ENCODE measurements around the gene MT1B.

Gene MT1B

DNA sequence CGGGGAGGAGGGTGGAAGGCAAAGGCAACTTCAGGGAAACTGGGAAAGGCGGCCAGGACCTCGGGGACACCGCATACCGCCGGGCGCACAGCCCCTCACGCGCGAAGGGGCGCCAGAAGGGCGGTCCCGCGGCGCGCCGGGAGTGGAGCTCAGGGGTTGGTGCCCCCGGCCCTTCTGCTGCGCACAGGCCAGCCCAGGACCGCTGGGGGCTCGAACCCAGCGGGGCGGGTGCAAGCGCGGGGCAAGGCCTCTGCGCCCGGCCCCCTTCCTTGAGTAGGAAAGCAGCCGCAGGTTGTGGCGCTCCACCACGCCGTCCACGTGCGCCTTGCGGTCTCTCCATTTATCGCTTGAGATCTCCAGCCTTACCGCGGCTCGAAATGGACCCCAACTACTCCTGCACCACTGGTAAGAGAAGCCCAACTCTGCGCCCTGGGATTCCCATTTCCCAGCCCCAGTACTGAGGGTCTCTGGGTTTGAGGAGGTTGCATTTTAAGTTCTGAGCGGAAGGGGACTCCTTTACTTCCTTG is 16.2 kb upstream of the MT1B start:
- peaks cover 98% of the 10 kb centered on the region for H3K27me3 ChIP-seq (ENCODE audit: insufficient read depth, low read length)
- H3K4me1 ChIP-seq (ENCODE audit: insufficient read depth, low read length), result peaks cover 8% of the 10 kb centered on the region
- H3K4me3 ChIP-seq (ENCODE audit: low read length), result no peak overlapping the region

GRCh38 chr16:56636616-56637413 is 14.9 kb upstream of the MT1B start:
- Histone ChIP-seq H2AFZ (ENCODE audit: low read depth, low read length) (no peak overlapping the region), H3K9me3 (ENCODE audit: low read length) (no peaks in the 10 kb centered on the region), H3K27me3 (ENCODE audit: insufficient read depth, low read length) (peaks cover 98% of the 10 kb centered on the region)

More for the DNA sequence above, 16.2 kb upstream of the MT1B start:
- Histone ChIP-seq H2AFZ (ENCODE audit: low read depth, low read length) (no peak overlapping the region), H3K36me3 (ENCODE audit: insufficient read depth, low read length) (no peaks in the 10 kb centered on the region), H3K9me3 (ENCODE audit: low read length) (no peaks in the 10 kb centered on the region)

GRCh38 chr16:56637814-56638750 is 13.6 kb upstream of the MT1B start, which contains the start of gene MT1A:
MT1A (plus strand) TSS chr16:56638666; CDS start chr16:56638739, 73 bp downstream.
- no peaks in the 10 kb centered on the region for H3K36me3 ChIP-seq (ENCODE audit: insufficient read depth, low read length)
- H3K4me3 ChIP-seq (ENCODE audit: low read length), result peak within 1 kb of the TSS; percentile 21
- peaks cover 2% of the 10 kb centered on the region for H3K4me1 ChIP-seq (ENCODE audit: insufficient read depth, low read length)
- H3K9me3 ChIP-seq (ENCODE audit: low read length), result no peaks in the 10 kb centered on the region
- peaks cover 98% of the 10 kb centered on the region for H3K27me3 ChIP-seq (ENCODE audit: insufficient read depth, low read length)
- H2AFZ ChIP-seq (ENCODE audit: low read depth, low read length), result no peak within 1 kb of the TSS

More at GRCh38 chr16:56636616-56637413, 14.9 kb upstream of the MT1B start:
- Histone ChIP-seq H3K4me3 (ENCODE audit: low read length) (no peak overlapping the region), H3K4me1 (ENCODE audit: insufficient read depth, low read length) (peaks cover 8% of the 10 kb centered on the region), H3K36me3 (ENCODE audit: insufficient read depth, low read length) (no peaks in the 10 kb centered on the region)

DNA sequence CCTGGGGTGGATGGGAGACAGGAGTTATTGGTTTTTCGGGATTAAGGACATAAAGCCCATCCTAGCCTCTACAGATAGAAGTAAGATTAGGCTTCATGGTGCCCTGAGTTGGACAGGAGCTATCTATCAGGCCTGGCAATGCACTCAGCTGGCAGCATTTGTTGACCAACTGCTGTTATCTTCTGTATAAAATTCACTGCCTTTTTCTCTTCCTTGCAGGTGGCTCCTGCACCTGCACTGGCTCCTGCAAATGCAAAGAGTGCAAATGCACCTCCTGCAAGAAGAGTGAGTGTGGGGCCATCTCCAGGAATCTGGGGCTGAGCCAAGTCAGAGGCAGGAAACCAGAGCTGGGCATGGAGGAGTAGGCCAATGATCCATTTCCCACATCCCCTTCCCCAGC is 12.6 kb upstream of the MT1B start:
- Histone ChIP-seq H3K36me3 (ENCODE audit: insufficient read depth, low read length) (no peaks in the 10 kb centered on the region), H3K9me3 (ENCODE audit: low read length) (no peaks in the 10 kb centered on the region), H2AFZ (ENCODE audit: low read depth, low read length) (no peak overlapping the region), H3K4me3 (ENCODE audit: low read length) (no peak overlapping the region), H3K27me3 (ENCODE audit: insufficient read depth, low read length) (peaks cover 98% of the 10 kb centered on the region), H3K4me1 (ENCODE audit: insufficient read depth, low read length) (peaks cover 2% of the 10 kb centered on the region)

DNA sequence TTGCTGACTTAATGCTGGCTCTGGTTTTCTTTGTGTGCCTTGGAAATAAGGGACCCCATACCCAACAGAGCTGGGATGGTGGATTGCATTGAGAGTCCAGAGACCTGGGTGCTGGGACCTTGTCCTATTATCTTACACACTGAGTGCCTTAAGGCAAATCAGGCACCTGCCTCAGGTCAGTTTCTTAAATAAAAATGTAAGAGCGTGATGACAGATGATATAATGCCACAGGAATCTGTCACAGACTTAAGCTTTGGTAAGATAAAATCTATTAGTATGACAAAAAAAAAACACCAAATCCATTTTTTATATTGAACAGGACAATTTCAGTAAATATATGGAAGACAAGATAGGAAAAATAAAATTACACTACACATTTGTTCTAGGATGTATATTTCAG is 11.6 kb upstream of the MT1B start:
- H3K27me3 ChIP-seq (ENCODE audit: insufficient read depth, low read length), result peaks cover 98% of the 10 kb centered on the region

DNA sequence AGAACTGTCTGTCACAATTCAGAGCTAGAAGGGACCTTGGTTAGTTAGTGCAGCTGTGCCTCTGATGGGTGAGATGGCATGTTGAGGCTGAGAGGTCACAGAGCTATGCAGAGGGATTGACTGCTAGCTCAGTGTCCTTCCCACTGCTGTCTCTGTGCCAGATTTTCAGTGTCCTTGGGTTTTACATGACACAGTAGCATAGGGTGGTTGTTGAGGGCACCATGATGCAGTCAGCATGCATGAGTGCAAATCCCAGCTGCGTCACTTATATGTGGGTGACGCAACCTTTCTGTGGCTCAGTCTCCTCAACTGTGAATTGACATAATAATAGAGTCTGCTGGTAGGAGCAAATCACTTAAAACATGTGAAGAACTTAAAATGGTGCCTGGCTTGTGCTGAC is 10.5 kb upstream of the MT1B start:
- Histone ChIP-seq H3K36me3 (ENCODE audit: insufficient read depth, low read length) (no peaks in the 10 kb centered on the region), H3K27me3 (ENCODE audit: insufficient read depth, low read length) (peaks cover 98% of the 10 kb centered on the region), H2AFZ (ENCODE audit: low read depth, low read length) (no peak overlapping the region), H3K4me1 (ENCODE audit: insufficient read depth, low read length) (peaks cover 2% of the 10 kb centered on the region), H3K9me3 (ENCODE audit: low read length) (no peaks in the 10 kb centered on the region), H3K4me3 (ENCODE audit: low read length) (no peak overlapping the region)

More for the DNA sequence above, 11.6 kb upstream of the MT1B start:
- Histone ChIP-seq H3K9me3 (ENCODE audit: low read length) (no peaks in the 10 kb centered on the region), H3K4me3 (ENCODE audit: low read length) (no peak overlapping the region), H3K4me1 (ENCODE audit: insufficient read depth, low read length) (peaks cover 2% of the 10 kb centered on the region), H2AFZ (ENCODE audit: low read depth, low read length) (no peak overlapping the region), H3K36me3 (ENCODE audit: insufficient read depth, low read length) (no peaks in the 10 kb centered on the region)

GRCh38 chr16:56643080-56643778 is 8.5 kb upstream of the MT1B start:
- no peaks in the 10 kb centered on the region for H3K36me3 ChIP-seq (ENCODE audit: insufficient read depth, low read length)
- no peak overlapping the region for H2AFZ ChIP-seq (ENCODE audit: low read depth, low read length)
- no peak overlapping the region for H3K4me3 ChIP-seq (ENCODE audit: low read length)
- H3K4me1 ChIP-seq (ENCODE audit: insufficient read depth, low read length), result peaks cover 2% of the 10 kb centered on the region
- peaks cover 98% of the 10 kb centered on the region for H3K27me3 ChIP-seq (ENCODE audit: insufficient read depth, low read length)
- H3K9me3 ChIP-seq (ENCODE audit: low read length), result no peaks in the 10 kb centered on the region

DNA sequence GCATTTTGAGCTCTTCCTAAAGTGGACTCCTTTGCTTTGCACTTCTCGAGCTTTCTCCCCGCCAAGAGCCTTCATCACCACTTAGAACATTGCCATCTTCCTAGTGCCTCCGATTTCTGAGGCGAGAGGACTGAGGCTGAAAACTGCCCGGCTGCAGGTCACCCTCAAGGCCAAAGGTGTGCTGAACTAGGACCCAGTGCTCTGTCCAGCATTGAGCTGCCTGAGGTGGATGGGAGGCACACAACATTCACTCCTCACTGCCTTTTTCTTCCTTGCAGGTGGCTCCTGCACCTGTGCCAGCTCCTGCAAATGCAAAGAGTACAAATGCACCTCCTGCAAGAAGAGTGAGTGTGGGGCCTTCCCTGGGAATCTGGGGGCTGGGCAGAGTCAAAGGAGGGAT is 7.9 kb upstream of the MT1B start:
- Histone ChIP-seq H3K4me1 (ENCODE audit: insufficient read depth, low read length) (no peaks in the 10 kb centered on the region), H3K36me3 (ENCODE audit: insufficient read depth, low read length) (no peaks in the 10 kb centered on the region), H3K27me3 (ENCODE audit: insufficient read depth, low read length) (peaks cover 98% of the 10 kb centered on the region), H2AFZ (ENCODE audit: low read depth, low read length) (no peak overlapping the region), H3K4me3 (ENCODE audit: low read length) (no peak overlapping the region), H3K9me3 (ENCODE audit: low read length) (no peaks in the 10 kb centered on the region)

DNA sequence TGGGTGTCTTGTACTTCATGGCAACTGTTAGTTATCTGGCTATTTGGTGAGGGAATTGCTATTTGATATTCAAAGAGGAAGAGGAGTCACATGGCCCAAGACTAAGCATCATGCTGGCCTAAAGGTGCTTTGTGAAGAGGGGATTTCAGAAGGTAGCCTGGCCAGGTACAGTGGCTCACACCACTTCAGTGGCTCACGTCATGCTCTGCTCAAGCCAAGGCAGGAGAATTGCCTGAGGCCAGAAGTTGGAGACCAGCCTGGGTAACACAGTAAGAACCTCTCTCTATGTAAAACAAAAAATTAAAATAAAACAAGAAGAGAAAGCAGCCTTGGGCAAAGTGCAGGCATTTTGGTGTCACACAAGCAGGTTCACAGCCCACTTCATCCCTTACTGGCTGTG is 6.4 kb upstream of the MT1B start:
- Histone ChIP-seq H2AFZ (ENCODE audit: low read depth, low read length) (no peak overlapping the region), H3K4me3 (ENCODE audit: low read length) (no peak overlapping the region), H3K36me3 (ENCODE audit: insufficient read depth, low read length) (no peaks in the 10 kb centered on the region), H3K9me3 (ENCODE audit: low read length) (no peaks in the 10 kb centered on the region), H3K4me1 (ENCODE audit: insufficient read depth, low read length) (no peaks in the 10 kb centered on the region), H3K27me3 (ENCODE audit: insufficient read depth, low read length) (peaks cover 96% of the 10 kb centered on the region)

DNA sequence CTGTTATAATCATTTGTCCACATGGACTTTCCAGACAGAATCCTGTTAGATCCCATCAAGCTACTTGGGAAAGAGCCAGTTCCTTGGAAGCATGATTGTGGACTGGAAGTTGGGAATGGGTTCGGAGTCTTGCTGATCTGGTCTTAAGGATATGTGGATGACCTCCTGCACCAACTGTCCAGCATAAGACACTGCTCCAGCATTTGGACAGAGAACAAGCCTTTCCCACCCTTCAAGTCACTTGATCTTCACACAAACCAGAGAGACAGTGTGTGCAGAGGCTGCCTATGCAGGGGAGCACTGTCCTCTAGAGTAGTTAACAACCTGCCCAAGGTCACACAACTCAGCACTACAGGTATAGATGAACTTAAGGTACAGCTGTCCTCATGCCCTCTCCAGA is 5.8 kb upstream of the MT1B start:
- Histone ChIP-seq H2AFZ (ENCODE audit: low read depth, low read length) (no peak overlapping the region), H3K9me3 (ENCODE audit: low read length) (no peaks in the 10 kb centered on the region), H3K4me1 (ENCODE audit: insufficient read depth, low read length) (no peaks in the 10 kb centered on the region), H3K36me3 (ENCODE audit: insufficient read depth, low read length) (no peaks in the 10 kb centered on the region), H3K4me3 (ENCODE audit: low read length) (no peak overlapping the region), H3K27me3 (ENCODE audit: insufficient read depth, low read length) (peaks cover 96% of the 10 kb centered on the region)

- Histone ChIP-seq H3K4me3 (ENCODE audit: low read length) (no peak overlapping the region), H2AFZ (ENCODE audit: low read depth, low read length) (no peak overlapping the region), H3K36me3 (ENCODE audit: insufficient read depth, low read length) (no peaks in the 10 kb centered on the region), H3K9me3 (ENCODE audit: low read length) (no peaks in the 10 kb centered on the region), H3K4me1 (ENCODE audit: insufficient read depth, low read length) (no peaks in the 10 kb centered on the region), H3K27me3 (ENCODE audit: insufficient read depth, low read length) (peaks cover 96% of the 10 kb centered on the region)
Measured at GRCh38 chr16:56647641-56648431, 3.9 kb upstream of the MT1B start.

DNA sequence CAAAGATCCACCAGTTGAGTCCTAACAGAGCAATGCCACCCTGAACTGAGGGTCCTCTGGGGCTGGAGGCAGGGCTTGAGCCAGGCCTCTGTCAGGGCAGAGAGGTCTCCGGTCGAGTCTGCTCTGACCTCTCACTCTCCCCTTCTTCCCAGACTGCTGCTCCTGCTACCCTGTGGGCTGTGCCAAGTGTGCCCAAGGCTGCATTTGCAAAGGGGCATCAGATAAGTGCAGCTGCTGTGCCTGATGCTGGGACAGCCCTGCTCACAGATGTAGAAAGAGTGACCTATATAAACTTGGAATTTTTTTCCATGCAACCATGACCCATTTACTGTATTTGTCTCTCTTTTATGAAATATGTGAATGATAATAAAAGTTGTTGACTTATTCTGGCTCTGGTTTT is 2.4 kb upstream of the MT1B start:
- no peaks in the 10 kb centered on the region for H3K9me3 ChIP-seq (ENCODE audit: low read length)
- H3K4me1 ChIP-seq (ENCODE audit: insufficient read depth, low read length), result no peaks in the 10 kb centered on the region
- no peak overlapping the region for H2AFZ ChIP-seq (ENCODE audit: low read depth, low read length)
- H3K27me3 ChIP-seq (ENCODE audit: insufficient read depth, low read length), result peaks cover 92% of the 10 kb centered on the region
- no peak overlapping the region for H3K4me3 ChIP-seq (ENCODE audit: low read length)
- H3K36me3 ChIP-seq (ENCODE audit: insufficient read depth, low read length), result no peaks in the 10 kb centered on the region
